ENCODE measurements around the gene INTS1.
A peak's percentile ranks its signal among the peaks of the same experiment; 100 is the strongest.

INTS1 gene

DNA sequence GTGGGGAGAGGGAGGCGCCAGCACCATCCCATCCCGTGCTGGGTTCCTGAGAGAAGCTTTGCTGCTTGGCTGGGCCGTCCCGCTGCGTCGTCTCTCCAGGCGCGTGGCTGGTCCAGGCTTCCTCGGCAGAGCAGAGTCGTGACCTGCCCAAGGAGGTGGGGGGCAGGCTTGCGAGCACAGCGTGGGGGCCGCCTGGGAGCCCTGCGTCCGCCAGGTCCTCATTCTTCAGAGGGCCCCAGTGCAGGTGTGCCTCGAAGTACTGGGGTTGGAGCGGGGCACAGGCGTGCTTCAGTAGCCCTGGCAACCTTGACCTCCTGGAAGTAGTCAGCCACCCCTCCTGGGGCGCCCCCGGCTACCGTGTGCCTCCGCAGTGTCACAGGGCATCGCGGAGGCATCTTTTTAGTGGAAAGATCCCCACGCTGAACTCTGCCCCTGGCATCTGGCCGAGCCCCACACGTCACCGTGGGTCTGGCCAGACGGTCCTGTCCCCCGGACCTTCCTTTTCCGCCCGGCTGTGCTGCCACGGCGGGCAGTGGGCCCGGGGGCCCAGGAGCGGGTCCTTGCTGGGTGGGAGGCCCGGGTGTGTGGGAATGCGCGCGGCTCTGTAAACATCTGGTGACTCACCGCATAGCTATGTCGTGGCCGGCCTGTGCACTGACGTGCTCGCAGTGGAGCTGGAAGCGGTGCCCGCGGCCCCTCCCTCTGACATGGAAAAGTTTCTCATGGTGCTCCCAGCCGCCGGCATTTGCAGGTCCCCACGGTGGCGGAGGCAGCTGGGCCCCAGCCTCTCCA, 32.8 kb upstream of the INTS1 start:
- DNase-seq (ENCODE audit: extremely low read depth, low read depth): peak; percentile 90
- H3K4me3 ChIP-seq (replicated peaks; ENCODE audit: low read depth, low read length): peak overlapping the region; percentile 43
- TF ChIP-seq, protein P1, sequence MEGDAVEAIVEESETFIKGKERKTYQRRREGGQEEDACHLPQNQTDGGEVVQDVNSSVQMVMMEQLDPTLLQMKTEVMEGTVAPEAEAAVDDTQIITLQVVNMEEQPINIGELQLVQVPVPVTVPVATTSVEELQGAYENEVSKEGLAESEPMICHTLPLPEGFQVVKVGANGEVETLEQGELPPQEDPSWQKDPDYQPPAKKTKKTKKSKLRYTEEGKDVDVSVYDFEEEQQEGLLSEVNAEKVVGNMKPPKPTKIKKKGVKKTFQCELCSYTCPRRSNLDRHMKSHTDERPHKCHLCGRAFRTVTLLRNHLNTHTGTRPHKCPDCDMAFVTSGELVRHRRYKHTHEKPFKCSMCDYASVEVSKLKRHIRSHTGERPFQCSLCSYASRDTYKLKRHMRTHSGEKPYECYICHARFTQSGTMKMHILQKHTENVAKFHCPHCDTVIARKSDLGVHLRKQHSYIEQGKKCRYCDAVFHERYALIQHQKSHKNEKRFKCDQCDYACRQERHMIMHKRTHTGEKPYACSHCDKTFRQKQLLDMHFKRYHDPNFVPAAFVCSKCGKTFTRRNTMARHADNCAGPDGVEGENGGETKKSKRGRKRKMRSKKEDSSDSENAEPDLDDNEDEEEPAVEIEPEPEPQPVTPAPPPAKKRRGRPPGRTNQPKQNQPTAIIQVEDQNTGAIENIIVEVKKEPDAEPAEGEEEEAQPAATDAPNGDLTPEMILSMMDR (IDR thresholded peaks at IDR 0.05; ENCODE audit: low read depth, low read length, missing control alignments): no peak

DNA sequence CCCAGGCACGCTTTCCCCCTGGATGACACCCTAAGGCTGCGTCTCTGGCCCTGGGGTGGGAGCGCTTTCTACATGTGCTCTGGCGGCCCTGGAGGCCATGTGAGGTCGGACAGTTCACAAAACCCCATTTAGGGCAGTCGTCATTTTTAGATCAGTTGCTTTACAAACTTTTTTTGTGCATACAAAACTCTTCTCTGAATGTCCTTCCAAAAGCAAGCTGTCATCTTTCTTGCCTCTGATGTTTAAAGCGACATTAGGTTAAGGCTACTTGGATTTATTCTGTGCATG, 32.2 kb upstream of the INTS1 start:
- no peak overlapping the region for H3K4me3 ChIP-seq (replicated peaks; ENCODE audit: low read depth, low read length)
- TF ChIP-seq, protein P1 (IDR thresholded peaks at IDR 0.05; ENCODE audit: low read depth, low read length, missing control alignments): no peak
- DNase-seq (ENCODE audit: extremely low read depth, low read depth): no peak

DNA sequence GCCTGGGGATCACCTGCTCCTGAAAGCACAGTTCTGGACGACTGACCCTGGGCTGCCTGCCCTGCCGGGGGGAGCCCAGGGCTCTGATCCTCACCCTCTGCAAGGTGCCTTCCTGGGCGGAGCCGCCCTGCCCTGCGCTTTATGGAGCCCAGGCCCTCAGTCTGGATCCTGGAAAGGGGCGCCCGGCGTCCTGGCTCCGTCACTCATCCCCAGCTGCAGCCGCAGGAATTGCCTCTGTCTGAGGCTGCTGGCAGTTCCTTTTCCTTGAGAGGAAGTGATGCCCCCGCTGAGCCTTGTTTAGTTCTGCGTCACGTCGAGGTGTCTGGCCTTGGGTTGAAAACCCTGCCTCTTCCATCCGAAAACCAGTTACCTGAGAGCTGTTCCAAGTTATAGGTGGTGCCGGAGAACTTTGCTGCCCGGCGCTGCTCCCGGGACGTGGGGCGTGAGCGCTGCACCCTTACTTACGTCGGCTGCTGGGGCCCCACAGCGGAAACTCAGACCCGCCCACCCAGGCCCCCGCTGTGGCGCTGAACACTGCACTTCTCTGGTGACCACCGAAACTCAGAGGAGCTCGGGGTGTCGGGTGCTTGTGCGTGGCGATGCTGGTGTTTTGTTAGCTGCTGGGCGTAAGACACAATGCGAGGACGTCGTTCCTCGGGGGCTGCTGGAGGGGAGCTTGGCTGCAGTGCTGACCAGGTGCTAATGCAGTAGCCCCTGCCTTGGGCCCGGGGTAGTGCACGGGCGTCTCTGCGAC, 31.7 kb upstream of the INTS1 start:
- TF ChIP-seq, protein P1 (IDR thresholded peaks at IDR 0.05; ENCODE audit: low read depth, low read length, missing control alignments): no peak
- no peak for DNase-seq (ENCODE audit: extremely low read depth, low read depth)

DNA sequence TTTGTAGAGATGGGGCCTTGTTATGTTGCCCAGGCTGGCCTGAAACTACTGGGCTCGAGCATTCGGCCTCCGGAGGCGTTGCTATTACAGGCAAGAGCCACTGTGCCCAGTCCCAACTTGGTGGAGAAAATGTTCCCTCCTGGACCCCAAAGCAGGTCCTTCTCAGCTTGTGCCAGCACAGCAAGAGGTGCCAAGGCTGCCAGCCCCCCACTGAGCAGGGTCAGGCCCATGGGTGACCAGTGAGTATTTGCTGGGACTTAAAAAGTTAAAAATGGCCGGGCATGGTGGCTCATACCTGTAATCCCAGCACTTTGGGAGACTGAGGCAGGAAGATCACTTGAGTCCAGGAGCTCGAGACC, 30.9 kb upstream of the INTS1 start:
- H3K4me3 ChIP-seq (replicated peaks; ENCODE audit: low read depth, low read length): no peak overlapping the region
- DNase-seq (ENCODE audit: extremely low read depth, low read depth): no peak
- TF ChIP-seq, protein P1 (IDR thresholded peaks at IDR 0.05; ENCODE audit: low read depth, low read length, missing control alignments): no peak

More for the DNA sequence above, 31.7 kb upstream of the INTS1 start:
- H3K4me3 ChIP-seq (replicated peaks; ENCODE audit: low read depth, low read length): no peak overlapping the region

- H3K4me3 ChIP-seq (replicated peaks; ENCODE audit: low read depth, low read length): peak overlapping the region; percentile 16; the same call in 1 of the 2 replicates
- no peak for DNase-seq (ENCODE audit: extremely low read depth, low read depth)
- TF ChIP-seq, protein P1 (IDR thresholded peaks at IDR 0.05; ENCODE audit: low read depth, low read length, missing control alignments): no peak
Measured at GRCh38 chr7:1534330-1535099, 30.3 kb upstream of the INTS1 start.

DNA sequence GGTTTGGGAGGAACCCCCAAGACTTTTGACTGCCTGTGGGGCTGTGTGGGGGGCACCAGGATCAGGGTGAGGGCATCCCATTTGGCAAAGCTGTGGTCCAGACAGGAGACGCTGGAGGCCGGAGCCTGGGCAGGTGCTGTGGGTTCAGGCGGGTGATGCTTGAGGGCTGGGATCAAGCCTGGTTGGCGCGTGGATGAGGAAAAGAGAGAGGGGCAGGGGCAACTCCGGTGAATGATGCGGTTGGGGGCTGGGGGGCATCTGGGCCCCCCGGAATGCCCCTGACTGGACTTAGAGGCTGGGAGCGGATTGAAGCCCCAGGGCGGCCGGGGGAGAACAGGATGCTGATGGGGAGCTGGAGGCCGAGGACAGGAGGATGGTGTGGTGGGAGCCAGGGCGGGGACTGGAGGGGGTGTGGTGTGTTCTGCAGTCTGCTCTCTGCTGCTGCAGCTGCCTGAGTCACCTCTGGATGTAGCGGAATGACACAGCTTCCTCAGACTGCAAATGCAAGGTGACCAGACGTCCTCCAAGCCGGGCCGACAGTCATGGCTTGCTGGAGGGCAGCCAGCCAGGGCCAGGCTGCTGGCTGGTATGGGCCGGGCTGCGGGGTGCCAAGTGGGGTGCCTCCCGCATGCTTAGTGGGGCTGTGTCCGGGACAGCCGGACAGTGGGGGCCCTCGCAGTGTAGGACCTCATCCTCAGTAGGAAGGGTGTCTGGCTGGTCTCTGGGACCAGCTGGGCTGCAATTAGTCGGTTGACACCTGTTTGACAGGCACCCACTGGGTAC, 29.5 kb upstream of the INTS1 start:
- TF ChIP-seq, protein P1 (IDR thresholded peaks at IDR 0.05; ENCODE audit: low read depth, low read length, missing control alignments): no peak
- peak overlapping the region; percentile 70 for H3K4me3 ChIP-seq (replicated peaks; ENCODE audit: low read depth, low read length)
- DNase-seq (ENCODE audit: extremely low read depth, low read depth): peak; percentile 69

Data from HFF-Myc (cell line).